Smooth muscle cell of the brain vasculature (primary cell): ENCODE measurements around the gene AGPAT1.

Source experiments
- DNase-seq: peaks from one replicate; pipeline ENCODE4 v3.0.0-alpha.2; 2012; ENCODE audit warnings: low read depth, low spot score

AGPAT1 gene

DNA sequence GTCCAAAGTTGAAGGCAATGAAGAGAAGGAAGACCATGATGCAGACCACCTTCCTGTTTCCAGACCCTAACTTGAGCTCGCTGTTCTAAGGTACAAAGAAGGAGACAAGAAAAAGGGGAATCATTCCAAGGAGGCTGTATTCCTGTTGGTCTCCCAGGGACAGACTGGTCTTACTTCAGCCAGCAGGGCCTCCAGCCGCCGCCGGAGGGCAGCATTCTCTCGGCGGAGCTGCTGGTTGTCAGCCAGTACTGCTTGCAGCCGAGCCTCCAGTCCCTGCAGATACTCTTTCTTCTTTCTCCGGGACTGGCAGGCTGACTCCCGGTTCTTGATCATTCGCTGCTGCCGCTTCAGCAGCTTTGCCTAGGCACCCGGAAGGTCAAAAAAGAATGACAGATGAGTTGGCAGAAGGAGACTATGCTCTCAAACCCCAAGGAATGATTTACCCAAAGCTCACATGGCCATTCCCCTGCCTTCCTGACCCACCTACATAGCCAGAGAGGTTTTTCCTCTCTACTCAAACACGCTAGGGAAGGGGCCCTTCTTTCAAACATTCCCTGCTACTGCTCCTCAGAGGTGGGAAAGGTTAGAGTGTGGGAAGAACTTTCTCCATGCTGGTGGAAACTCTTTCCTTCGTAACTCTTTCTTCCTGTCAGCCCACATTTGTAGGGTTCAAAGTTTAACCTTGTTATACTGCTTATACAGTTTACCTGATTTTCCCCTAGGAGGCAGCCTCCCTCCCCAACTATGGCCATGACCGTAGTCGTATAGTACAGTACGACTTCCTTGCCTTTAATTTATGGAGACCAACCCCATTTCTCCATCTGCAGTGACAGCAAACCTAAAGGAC is 56.9 kb downstream of the AGPAT1 start:
- DNase-seq, result peak; percentile 75
